Astrocyte (in vitro differentiated cells and primary cell): ENCODE data around the gene PEX10.

Experiments
- EZH2 ChIP-seq: IDR thresholded peaks from 2 replicates; pipeline ENCODE4 v1.6.1; 2012; ENCODE audit warnings: mild to moderate bottlenecking, low read length, inconsistent platforms; ENCODE audit not compliant: insufficient read depth
- TF ChIP-seq, protein P1 (sequence below): IDR thresholded peaks from 2 replicates; pipeline ENCODE4 v1.5.1; 2011; ENCODE audit warnings: low read depth, mild to moderate bottlenecking, inconsistent platforms, low read length, moderate library complexity; ENCODE audit not compliant: insufficient read depth

DNA sequence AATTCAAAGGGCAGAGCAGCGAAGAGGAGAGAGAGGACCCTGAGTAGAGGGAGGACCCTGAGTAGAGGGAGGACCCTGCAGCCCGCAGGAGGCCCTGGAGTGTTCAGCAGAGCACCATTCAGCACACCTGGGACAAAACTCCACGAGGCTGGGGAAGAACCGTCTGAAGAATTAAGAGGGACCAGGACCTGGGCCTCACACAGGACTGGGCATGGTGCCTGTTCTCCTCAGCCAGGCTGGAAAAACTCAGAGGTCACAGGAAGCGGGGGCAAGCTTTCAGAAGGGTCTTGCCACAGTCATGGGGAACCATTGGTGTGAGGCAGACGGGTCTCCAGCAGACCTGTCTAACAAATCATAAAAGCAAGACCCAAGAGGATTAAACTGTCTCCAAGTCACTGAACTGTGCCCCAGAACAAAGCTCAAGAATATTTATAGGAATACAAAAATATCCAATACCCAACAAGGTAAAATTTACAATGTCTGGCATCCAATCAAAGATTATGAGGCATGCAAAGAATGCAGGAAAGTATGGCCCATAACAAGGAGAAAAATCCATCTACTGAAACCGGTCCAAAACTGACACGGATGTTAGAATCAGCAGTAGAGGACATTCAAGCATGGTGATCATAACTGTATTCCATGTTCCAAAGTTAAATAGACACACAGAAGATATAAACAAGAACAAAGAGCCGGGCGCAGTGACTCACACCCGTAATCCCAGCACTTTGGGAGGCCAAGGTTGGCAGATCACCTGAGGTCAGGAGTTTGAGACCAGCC, 51.6 kb downstream of the PEX10 start:
- TF ChIP-seq, protein P1, sequence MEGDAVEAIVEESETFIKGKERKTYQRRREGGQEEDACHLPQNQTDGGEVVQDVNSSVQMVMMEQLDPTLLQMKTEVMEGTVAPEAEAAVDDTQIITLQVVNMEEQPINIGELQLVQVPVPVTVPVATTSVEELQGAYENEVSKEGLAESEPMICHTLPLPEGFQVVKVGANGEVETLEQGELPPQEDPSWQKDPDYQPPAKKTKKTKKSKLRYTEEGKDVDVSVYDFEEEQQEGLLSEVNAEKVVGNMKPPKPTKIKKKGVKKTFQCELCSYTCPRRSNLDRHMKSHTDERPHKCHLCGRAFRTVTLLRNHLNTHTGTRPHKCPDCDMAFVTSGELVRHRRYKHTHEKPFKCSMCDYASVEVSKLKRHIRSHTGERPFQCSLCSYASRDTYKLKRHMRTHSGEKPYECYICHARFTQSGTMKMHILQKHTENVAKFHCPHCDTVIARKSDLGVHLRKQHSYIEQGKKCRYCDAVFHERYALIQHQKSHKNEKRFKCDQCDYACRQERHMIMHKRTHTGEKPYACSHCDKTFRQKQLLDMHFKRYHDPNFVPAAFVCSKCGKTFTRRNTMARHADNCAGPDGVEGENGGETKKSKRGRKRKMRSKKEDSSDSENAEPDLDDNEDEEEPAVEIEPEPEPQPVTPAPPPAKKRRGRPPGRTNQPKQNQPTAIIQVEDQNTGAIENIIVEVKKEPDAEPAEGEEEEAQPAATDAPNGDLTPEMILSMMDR, result no peak
- no peak for TF ChIP-seq EZH2
